ENCODE measurements around the gene BCL2L13. TPM values are rescaled to one million over a fixed set of nuclear protein-coding genes. Genes with fewer than 3 reads are reported as not detected.
"Not testable (repeated sequence)": the region's sequence is repeated elsewhere in the genome, so short reads cannot be mapped to it uniquely, and the experiment has no call there.

BCL2L13 gene
- polyA plus RNA-seq, 3 donors from 2014 or later = 38.8 to 45.2 (median 38.9) TPM

DNA sequence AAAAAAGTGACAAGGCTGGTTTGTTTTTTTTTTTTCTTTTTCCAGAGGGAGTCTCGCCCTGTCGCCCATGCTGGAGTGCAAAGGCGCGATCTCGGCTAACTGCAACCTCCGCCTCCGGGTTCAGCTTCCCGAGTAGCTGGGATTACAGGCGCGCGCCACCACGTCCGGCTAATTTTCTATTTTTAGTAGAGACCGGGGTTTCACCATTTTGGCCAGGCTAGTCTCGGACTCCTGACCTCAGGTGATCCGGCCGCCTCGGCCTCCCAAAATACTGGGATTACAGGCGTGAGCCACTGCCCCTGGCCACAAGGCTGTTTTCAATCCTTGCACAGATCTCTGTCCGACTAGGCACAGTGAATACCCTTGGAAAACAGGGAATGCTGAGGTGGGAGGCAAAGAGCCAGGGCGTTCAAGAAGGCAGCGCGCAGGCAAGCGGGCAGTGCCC lies 10.6 kb upstream of the BCL2L13 start:
- Mint-ChIP-seq H3K4me1 (peaks cover 36 to 41% of the 10 kb centered on the region in 2 donors), H3K27me3 (ENCODE audit: low read depth in 3 of 3) (peaks cover 6 to 8% (median 7%) of the 10 kb centered on the region in 3 donors), H3K27ac (peak overlapping the region; percentile 97 to 100 (median 99)), H3K4me3 (peak overlapping the region; percentile 93 to 99 (median 95)), H3K36me3 (no peaks in the 10 kb centered on the region), H3K9me3 (no peaks in the 10 kb centered on the region)
- peak in 1 of 3 donors; percentile 6 for DNase-seq

DNA sequence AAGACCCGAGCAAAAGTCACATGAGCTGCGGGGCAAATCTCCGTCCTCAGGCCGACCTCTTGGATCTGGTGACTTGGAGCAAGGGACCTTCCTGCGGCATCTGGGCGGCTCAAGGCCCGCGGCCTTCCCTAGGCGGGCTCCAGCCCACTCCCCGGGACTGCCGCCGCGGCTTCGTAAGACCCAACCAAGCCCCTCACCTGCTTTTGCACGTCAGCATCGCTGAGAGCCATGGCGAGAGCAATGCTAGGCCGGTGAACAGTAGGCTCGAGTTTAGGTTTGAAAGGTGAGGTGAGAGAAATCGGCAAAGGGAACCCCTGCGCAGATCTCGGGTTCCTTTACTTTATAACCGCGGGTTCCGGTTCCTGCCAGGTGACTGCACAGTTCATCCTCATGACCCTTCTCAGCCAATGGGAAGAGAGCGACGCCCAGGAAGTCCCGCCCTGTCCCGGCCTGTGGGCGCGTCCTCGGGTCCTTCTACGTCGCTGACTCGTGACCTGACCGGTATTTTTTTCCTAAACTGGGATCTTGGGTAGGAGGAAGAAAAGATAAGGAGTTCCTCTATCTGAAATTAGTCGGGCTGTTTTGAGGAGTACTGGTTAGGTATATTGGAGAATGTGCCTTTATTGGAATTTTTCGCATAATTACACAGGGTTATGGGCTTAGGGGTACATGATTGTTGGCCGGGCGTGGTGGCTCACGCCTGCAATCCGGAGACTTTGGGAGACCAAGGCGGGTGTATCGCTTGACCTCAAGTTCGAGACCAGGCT lies 10.0 kb upstream of the BCL2L13 start, which contains the start of gene ATP6V1E1:
TSS of gene ATP6V1E1 (minus strand) at position 344 of the 767 bp plus-strand sequence. CDS start at position 230, 114 bp downstream.
- Mint-ChIP-seq H3K9me3 (no peaks in the 10 kb centered on the region), H3K36me3 (no peaks in the 10 kb centered on the region), H3K27ac (peak within 1 kb of the TSS; percentile 97 to 100 (median 99)), H3K4me3 (peak within 1 kb of the TSS; percentile 93 to 99 (median 95)), H3K4me1 (peaks cover 34 to 41% of the 10 kb centered on the region in 2 donors), H3K27me3 (ENCODE audit: low read depth in 3 of 3) (peaks cover 6 to 8% (median 7%) of the 10 kb centered on the region in 3 donors)
- DNase-seq = peak; percentile 95 to 96 (median 95)

DNA sequence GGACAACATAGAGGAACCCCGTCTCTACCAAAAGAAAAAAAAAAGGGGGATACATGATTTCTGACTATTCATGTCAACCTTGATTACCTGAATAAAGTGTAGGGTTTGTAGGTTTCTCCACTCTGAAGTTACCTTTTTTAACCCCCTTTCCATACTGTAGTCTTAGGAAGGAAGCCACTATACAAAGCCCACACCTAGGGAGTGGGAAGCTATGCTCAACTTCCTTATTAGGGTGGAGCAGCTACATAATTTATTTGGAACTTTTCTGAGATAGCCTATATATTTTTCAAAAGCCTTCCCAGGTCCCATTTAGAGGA lies 9.4 kb upstream of the BCL2L13 start:
- Mint-ChIP-seq H3K36me3 (no peaks in the 10 kb centered on the region), H3K27ac (peak overlapping the region; percentile 97 to 100 (median 99)), H3K27me3 (ENCODE audit: low read depth in 3 of 3) (peaks cover 6 to 8% (median 7%) of the 10 kb centered on the region in 3 donors), H3K4me3 (peak overlapping the region; percentile 93 to 99 (median 95)), H3K4me1 (peaks cover 30 to 35% of the 10 kb centered on the region in 2 donors), H3K9me3 (no peaks in the 10 kb centered on the region)
- DNase-seq = no peak

DNA sequence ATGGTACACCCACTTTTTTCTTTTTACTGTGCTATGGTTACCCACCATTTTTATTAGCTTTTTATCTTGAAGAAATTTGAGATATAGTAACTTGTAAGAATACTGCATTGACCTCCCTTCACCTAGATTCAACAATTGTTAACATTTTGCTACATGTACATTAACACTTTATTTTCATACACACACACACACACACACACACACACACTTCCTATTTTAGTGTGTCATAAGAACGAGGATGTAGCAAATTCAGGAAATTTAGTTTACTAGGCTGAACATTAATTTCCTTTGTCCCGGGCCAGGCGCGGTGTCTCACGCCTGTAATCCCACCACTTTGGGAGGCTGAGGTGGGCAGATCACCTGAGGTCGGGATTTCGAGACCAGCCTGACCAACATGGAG lies 8.9 kb upstream of the BCL2L13 start:
- no peaks in the 10 kb centered on the region for H3K9me3 Mint-ChIP-seq
- H3K27me3 Mint-ChIP-seq (ENCODE audit: low read depth in 3 of 3) = peaks cover 6 to 8% (median 7%) of the 10 kb centered on the region in 3 donors

DNA sequence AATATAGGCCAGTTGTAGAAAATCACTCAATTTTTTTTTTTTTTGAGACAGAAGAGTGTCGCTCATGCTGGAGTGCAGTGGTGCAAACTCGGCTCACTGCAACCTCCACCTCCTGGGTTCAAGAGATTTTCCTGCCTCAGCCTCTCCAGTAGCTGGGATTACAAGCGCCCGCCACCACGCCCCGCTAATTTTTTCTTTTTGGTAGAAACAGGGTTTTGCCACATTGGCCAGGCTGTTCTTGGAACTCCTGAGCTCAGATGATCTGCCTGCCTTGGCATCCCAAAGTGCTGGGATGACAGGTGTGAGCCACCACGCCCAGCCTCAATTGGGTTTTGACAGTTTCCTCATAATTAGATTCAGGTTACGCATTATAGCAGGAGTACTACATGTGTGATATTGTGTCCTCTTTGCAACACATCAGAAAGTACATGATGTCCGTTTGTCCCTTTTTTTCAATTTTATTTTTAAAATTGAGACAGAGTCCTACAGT lies 7.4 kb upstream of the BCL2L13 start:
- H3K27ac Mint-ChIP-seq = no peak overlapping the region
- no peaks in the 10 kb centered on the region for H3K9me3 Mint-ChIP-seq
- H3K27me3 Mint-ChIP-seq (ENCODE audit: low read depth in 3 of 3) = peaks cover 6 to 8% (median 8%) of the 10 kb centered on the region in 3 donors
- peaks cover 16 to 21% of the 10 kb centered on the region in 2 donors for H3K4me1 Mint-ChIP-seq
- H3K4me3 Mint-ChIP-seq = peak overlapping the region in 1 of 5 donors; percentile 46
- no peak for DNase-seq
- no peaks in the 10 kb centered on the region for H3K36me3 Mint-ChIP-seq

More for the DNA sequence above, 8.9 kb upstream of the BCL2L13 start:
- no peak for DNase-seq
- Mint-ChIP-seq H3K4me1 (peaks cover 27 to 33% of the 10 kb centered on the region in 2 donors), H3K36me3 (no peaks in the 10 kb centered on the region), H3K4me3 (peak overlapping the region in 4 of 5 donors; percentile 11 to 97 (median 62)), H3K27ac (peak overlapping the region in 5 of 6 donors; percentile 60 to 100 (median 97))

DNA sequence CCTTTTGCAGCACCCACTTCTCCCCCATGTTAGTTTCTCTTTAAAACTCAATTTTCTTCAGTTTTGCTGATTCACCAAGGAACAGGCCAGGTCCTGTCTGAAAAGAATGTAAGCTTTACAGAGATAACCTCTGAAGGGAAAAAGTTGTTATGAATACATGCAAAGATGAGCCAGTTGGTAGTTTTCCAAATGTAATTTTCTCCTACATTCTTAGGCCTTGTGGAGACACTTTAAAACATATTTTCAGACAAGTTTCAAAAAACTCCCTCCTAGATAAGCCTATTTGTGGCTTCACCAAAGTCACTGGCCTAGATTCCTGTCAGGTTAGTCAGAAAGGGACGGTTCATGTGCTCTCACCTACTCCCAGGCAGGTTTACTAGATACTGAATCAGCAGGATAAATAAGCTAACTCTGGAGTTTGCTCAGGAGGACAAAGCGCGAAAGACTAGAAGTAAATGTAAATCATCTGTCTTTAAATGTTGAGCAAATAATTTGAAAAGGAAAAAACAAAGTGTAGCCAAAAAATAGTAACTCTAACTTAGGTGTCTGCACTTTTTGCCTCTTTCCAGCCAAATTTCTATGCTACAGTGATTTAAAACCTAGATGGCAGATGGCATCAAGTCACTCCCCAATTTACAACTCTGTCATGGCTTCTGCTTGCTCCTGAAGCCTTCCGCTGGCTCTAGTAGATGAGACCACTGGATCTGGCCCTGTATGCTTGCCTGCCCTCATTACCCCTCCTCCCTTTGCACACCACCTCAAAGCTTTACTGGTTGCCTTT lies 5.2 kb upstream of the BCL2L13 start:
- Mint-ChIP-seq H3K9me3 (no peaks in the 10 kb centered on the region), H3K27me3 (ENCODE audit: low read depth in 3 of 3) (peaks cover 8 to 14% (median 9%) of the 10 kb centered on the region in 3 donors), H3K4me1 (peaks cover 20 to 23% of the 10 kb centered on the region in 2 donors), H3K4me3 (no peak overlapping the region), H3K27ac (no peak overlapping the region), H3K36me3 (no peaks in the 10 kb centered on the region)
- no peak for DNase-seq

DNA sequence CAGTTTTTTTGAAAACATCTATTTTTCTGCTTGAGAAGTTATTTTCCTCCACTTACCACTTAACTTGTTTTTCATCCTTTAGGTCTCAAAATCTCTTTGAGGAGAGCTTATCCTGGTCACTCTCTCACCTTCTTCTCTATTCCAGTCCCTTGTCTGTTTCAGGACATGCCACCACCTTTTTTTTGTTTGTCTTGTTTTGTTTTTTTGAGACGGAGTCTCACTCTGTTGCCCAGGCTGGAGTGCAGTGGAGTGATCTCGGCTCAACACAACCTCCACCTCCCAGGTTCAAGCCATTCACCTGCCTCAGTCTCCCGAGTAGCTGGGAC lies 4.6 kb upstream of the BCL2L13 start:
- Mint-ChIP-seq H3K27me3 (ENCODE audit: low read depth in 3 of 3) (peaks cover 7 to 13% (median 8%) of the 10 kb centered on the region in 3 donors), H3K4me1 (peaks cover 16 to 20% of the 10 kb centered on the region in 2 donors), H3K9me3 (no peaks in the 10 kb centered on the region), H3K36me3 (no peaks in the 10 kb centered on the region), H3K27ac (no peak overlapping the region), H3K4me3 (no peak overlapping the region)
- no peak for DNase-seq

DNA sequence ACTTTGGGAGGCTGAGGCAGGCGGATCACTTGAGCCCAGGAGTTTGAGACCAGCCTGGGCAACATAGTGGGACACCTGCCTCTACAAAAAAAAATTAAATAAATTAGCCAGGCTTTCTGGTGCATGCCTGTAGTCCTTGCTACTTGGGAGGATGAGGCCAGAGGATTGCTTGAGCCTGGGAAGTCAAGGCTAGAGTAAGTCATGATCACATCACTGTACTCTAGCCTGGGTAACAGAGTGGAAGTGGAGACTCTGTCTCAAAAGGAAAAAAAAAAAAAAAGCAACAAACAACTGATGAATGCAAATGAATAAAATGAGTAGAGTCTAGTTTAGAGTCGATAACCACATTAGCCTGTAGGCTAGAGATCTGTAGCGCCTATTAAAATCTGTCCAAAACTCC lies 3.9 kb upstream of the BCL2L13 start:
- Mint-ChIP-seq H3K4me3 (no peak overlapping the region), H3K36me3 (no peaks in the 10 kb centered on the region), H3K27me3 (ENCODE audit: low read depth in 3 of 3) (peaks cover 7 to 17% (median 8%) of the 10 kb centered on the region in 3 donors), H3K27ac (no peak overlapping the region), H3K4me1 (peaks cover 18 to 20% of the 10 kb centered on the region in 2 donors), H3K9me3 (no peaks in the 10 kb centered on the region)
- no peak for DNase-seq

DNA sequence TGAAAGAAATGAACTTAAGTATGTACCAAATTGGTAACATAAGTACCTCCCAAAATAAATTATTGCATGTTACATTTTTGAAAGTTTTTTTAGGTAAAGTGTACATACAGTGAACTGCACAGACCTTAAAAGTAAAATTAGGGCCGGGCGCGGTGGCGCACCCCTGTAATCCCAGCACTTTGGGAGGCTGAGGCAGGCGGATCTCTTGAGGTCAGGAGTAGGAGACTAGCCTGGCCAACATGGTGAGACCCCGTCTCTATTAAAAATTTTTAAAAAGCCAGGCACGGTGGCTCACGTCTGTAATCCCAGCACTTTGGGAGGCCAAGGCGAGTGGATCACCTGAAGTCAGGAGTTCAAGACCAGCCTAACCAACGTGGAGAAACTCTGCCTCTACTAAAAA lies 1.7 kb upstream of the BCL2L13 start:
- not testable (repeated sequence) for H3K4me3 Mint-ChIP-seq, H3K36me3 Mint-ChIP-seq, H3K9me3 Mint-ChIP-seq, DNase-seq
- Mint-ChIP-seq H3K27ac (peak overlapping the region in 1 of 6 donors; percentile 26), H3K27me3 (ENCODE audit: low read depth in 3 of 3) (peaks cover 4 to 17% (median 7%) of the 10 kb centered on the region in 3 donors), H3K4me1 (peaks cover 26 to 27% of the 10 kb centered on the region in 2 donors)

DNA sequence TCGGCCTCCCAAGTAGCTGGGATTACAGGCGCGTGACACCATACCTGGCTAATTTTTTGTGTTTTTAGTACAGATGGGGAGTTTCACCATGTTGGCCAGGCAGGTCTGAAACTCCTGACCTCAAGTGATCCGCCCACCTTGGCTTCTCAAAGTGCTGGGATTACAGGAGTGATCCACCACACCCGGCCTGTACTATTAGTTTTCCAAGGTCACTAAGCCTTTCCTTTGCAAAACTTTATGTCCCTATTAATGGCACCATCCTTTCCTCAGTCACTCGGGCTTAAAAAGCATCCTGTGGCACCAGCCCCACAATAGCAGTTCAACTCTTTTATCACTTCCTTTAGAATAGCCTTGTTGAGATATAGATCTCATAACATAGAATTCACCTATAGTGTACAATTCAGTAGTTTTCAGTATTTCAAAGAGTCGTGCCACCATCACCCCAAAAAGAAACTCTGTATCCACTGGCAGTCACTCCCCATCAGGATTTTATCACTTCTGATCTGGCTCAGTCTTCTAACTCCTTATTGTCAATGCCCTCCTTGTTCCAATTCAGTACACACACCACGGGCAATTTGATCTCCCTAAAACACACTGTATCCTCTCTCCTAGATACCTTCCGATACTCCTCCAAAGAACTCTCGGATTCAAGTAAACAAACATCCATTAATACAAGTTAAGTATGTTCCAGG lies 921 bp upstream of the BCL2L13 start:
- H3K27ac Mint-ChIP-seq = peak overlapping the region; percentile 97 to 98 (median 97)
- DNase-seq = no peak

DNA sequence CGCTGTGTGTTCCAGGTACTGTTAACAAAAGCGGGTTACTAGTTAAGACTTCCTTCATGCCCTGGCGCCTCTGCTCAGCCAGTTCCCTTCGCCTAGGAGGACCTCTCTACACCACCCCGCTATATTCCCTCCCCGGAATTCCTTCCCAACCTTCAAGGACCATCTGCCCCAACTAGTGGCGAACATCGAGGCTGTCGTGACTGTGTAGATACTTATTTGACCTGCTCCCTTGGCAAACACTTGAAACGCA lies 450 bp upstream of the BCL2L13 start:
- peak overlapping the region; percentile 97 to 98 (median 97) for H3K27ac Mint-ChIP-seq
- H3K9me3 Mint-ChIP-seq = no peaks in the 10 kb centered on the region

More for the DNA sequence above, 921 bp upstream of the BCL2L13 start:
- H3K4me1 Mint-ChIP-seq = peaks cover 26 to 27% of the 10 kb centered on the region in 2 donors
- peak overlapping the region; percentile 88 to 94 (median 91) for H3K4me3 Mint-ChIP-seq
- H3K27me3 Mint-ChIP-seq (ENCODE audit: low read depth in 3 of 3) = peaks cover 4 to 17% (median 7%) of the 10 kb centered on the region in 3 donors
- H3K9me3 Mint-ChIP-seq = no peaks in the 10 kb centered on the region
- no peaks in the 10 kb centered on the region for H3K36me3 Mint-ChIP-seq

DNA sequence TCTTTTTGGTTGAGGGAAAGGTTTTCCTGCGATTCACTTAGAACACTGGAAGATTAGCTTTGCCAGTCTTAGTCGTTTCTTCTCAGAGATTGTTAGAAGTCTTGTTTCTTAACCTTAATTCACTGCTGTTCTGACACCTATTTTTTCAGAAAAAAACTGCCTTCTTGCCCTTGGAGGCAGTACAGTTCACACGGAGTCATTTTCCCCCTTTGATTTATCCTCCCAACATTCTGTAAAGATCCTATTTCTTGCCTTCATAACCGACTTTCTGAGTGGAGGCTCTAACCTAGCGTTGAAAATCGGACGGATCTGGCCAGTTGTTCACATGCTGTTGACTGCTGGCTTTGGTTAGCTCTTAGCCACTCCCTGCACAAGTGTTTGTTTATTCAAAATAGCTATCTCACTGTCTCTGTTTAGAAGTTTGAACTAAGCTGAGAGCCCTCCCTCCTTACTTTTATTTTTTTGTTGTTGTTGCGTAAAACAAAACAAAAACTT lies 737 bp downstream of the BCL2L13 start:
- peak overlapping the region; percentile 88 to 94 (median 91) for H3K4me3 Mint-ChIP-seq
- no peaks in the 10 kb centered on the region for H3K36me3 Mint-ChIP-seq
- H3K27me3 Mint-ChIP-seq (ENCODE audit: low read depth in 3 of 3) = peaks cover 4 to 17% (median 7%) of the 10 kb centered on the region in 3 donors
- no peaks in the 10 kb centered on the region for H3K9me3 Mint-ChIP-seq
- peaks cover 27 to 30% of the 10 kb centered on the region in 2 donors for H3K4me1 Mint-ChIP-seq
- H3K27ac Mint-ChIP-seq = peak overlapping the region; percentile 97 to 98 (median 97)
- peak in 2 of 3 donors; percentile 30 to 34 for DNase-seq

More for the DNA sequence above, 450 bp upstream of the BCL2L13 start:
- no peaks in the 10 kb centered on the region for H3K36me3 Mint-ChIP-seq
- peak overlapping the region; percentile 88 to 94 (median 91) for H3K4me3 Mint-ChIP-seq
- peaks cover 27 to 30% of the 10 kb centered on the region in 2 donors for H3K4me1 Mint-ChIP-seq
- H3K27me3 Mint-ChIP-seq (ENCODE audit: low read depth in 3 of 3) = peaks cover 4 to 17% (median 7%) of the 10 kb centered on the region in 3 donors
- no peak for DNase-seq

DNA sequence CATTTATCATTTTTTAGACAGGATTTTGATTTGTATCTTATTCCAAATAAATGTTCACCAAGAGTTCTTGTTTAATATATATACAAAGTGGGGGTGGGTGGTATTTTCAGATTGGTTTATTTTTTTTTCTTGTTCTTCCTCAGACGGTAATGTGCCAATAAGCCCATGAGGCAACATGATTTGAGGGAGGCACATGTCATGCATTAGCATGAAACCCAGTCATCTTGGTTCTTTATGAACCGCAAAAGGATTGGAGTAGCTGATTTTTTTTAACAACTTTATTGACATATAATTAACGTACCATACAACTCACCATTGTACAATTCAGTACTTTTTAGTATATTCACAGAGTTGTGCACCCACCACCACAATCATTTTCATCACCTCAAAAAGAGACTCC lies 2.7 kb downstream of the BCL2L13 start:
- no peaks in the 10 kb centered on the region for H3K9me3 Mint-ChIP-seq
- peak overlapping the region in 3 of 6 donors; percentile 35 to 81 (median 65) for H3K27ac Mint-ChIP-seq
- H3K27me3 Mint-ChIP-seq (ENCODE audit: low read depth in 3 of 3) = peaks cover 4 to 15% (median 7%) of the 10 kb centered on the region in 3 donors
- no peak for DNase-seq
- H3K36me3 Mint-ChIP-seq = peaks cover 0 to 4% (median 0%) of the 10 kb centered on the region in 3 donors
- peak overlapping the region in 1 of 5 donors; percentile 43 for H3K4me3 Mint-ChIP-seq
- peaks cover 30 to 34% of the 10 kb centered on the region in 2 donors for H3K4me1 Mint-ChIP-seq
